ENCODE measurements around the gene OR6P1. TPM values are rescaled to one million over a fixed set of nuclear protein-coding genes. Genes with fewer than 3 reads are reported as not detected.

The OR6P1 gene
- total RNA-seq, 1 experiment from 2014 or later: not detected

GRCh38 chr1:158559696-158560095 is 10.7 kb downstream of the OR6P1 start:
- no peak for TF ChIP-seq CTCF (conservative IDR thresholded peaks at IDR 0.05)

More at GRCh38 chr1:158559696-158560095, 10.7 kb downstream of the OR6P1 start:
- no peaks in the 10 kb centered on the region for H3K23me2 ChIP-seq (ENCODE audit: insufficient read length, low read depth, low read length, poor library complexity, severe bottlenecking)
- Mint-ChIP-seq H3K36me3 (ENCODE audit: insufficient read depth in 1 of 3, low read depth in 3 of 3) (no peaks in the 10 kb centered on the region), H3K9me3 (no peaks in the 10 kb centered on the region), H3K27ac (no peak overlapping the region), H3K4me1 (no peaks in the 10 kb centered on the region), H3K27me3 (ENCODE audit: low read depth) (no peaks in the 10 kb centered on the region), H3K4me3 (no peak overlapping the region)
- no peak overlapping the region for H3K18ac ChIP-seq (ENCODE audit: insufficient read length, low read depth, low read length)
- no peak for DNase-seq
- H3K79me1 ChIP-seq (ENCODE audit: insufficient read depth, low read depth, low read length, poor library complexity, severe bottlenecking): no peaks in the 10 kb centered on the region
- H3K4me1 ChIP-seq (ENCODE audit: insufficient read depth, low read length): no peaks in the 10 kb centered on the region
- no CpG with 5 or more reads among the region's 1 CpG for WGBS (ENCODE audit: extremely low coverage, insufficient read length, low lambda C conversion rate)
- no peaks in the 10 kb centered on the region for H3K27me3 ChIP-seq (ENCODE audit: insufficient read depth, low read length)
- no peak overlapping the region for H3K23ac ChIP-seq (ENCODE audit: insufficient read length, low read depth, low read length)
- H2AFZ ChIP-seq (ENCODE audit: low read length): no peak overlapping the region
- H3K4me2 ChIP-seq (ENCODE audit: insufficient read depth, insufficient read length, low read length): no peak overlapping the region
- no peak overlapping the region for H2BK120ac ChIP-seq (ENCODE audit: low read depth, low read length, poor library complexity, severe bottlenecking)
- no peak overlapping the region for H4K5ac ChIP-seq (ENCODE audit: insufficient read length, low read depth, low read length)
- no peak overlapping the region for H3T11ph ChIP-seq (ENCODE audit: low read length)
- no peak overlapping the region for H2BK5ac ChIP-seq (ENCODE audit: insufficient read length, low read length)
- no peak overlapping the region for H4K91ac ChIP-seq (ENCODE audit: insufficient read length, low read depth, low read length)
- H2AK5ac ChIP-seq (ENCODE audit: insufficient read length, low read length): no peak overlapping the region
- H3K4ac ChIP-seq (ENCODE audit: low read depth, low read length): no peak overlapping the region
- H3K14ac ChIP-seq (ENCODE audit: insufficient read depth, low read length): no peak overlapping the region
- no peak overlapping the region for H2BK12ac ChIP-seq (ENCODE audit: insufficient read length, low read depth, low read length)
- H4K20me1 ChIP-seq (ENCODE audit: control insufficient read depth, insufficient read depth, insufficient read length): no peaks in the 10 kb centered on the region
- no peak overlapping the region for H2BK20ac ChIP-seq (ENCODE audit: low read depth, low read length, poor library complexity, severe bottlenecking)
- no peak overlapping the region for H3K27ac ChIP-seq (ENCODE audit: insufficient read length, low read depth, low read length)
- no peak overlapping the region for H3K9ac ChIP-seq (ENCODE audit: extremely low read depth, insufficient read length, low read length)
- H3K56ac ChIP-seq (ENCODE audit: insufficient read length, low read depth, low read length): no peak overlapping the region
- no peaks in the 10 kb centered on the region for H3K9me3 ChIP-seq (ENCODE audit: control insufficient read depth, low read depth, low read length)
- no peaks in the 10 kb centered on the region for H3K79me2 ChIP-seq (ENCODE audit: insufficient read depth, low read length)
- no peak overlapping the region for H2BK15ac ChIP-seq (ENCODE audit: low read depth, low read length)
- no peak overlapping the region for H4K8ac ChIP-seq (replicated peaks; ENCODE audit: insufficient read length, low read depth, low read length)
